T-helper 2 cell treated with Interferon-gamma antibody and Interleukin-4, amounts not matched to agents 100 ng/mL and 5 ng/mL, for 36 hours (primary cell): ENCODE results near the gene TANC1. TPM values are rescaled to one million over a fixed set of nuclear protein-coding genes. Genes with fewer than 3 reads are reported as not detected.
"Not testable (repeated sequence)": the region's sequence is repeated elsewhere in the genome, so short reads cannot be mapped to it uniquely, and the experiment has no call there.

Experiments
- intact Hi-C: fragments of 100-400 bp; cut with micrococcal nuclease; formaldehyde crosslinking; loops from one replicate; pipeline ENCODE4 v1.15.1; 2023
- total RNA-seq: library from RNA; stranded (reverse); gene quantifications from 2 replicates; pipeline ENCODE4 v1.2.3, GENCODE V29; 2022

Gene TANC1
- total RNA-seq, 1 donor from 2014 or later, result 0.20 TPM

- intact Hi-C loops, result no loop called here
Measured at GRCh38 chr2:159137511-159138241, 169.2 kb downstream of the TANC1 start.

GRCh38 chr2:159138642-159139182 is 170.3 kb downstream of the TANC1 start:
- intact Hi-C loops, result no loop called here

DNA sequence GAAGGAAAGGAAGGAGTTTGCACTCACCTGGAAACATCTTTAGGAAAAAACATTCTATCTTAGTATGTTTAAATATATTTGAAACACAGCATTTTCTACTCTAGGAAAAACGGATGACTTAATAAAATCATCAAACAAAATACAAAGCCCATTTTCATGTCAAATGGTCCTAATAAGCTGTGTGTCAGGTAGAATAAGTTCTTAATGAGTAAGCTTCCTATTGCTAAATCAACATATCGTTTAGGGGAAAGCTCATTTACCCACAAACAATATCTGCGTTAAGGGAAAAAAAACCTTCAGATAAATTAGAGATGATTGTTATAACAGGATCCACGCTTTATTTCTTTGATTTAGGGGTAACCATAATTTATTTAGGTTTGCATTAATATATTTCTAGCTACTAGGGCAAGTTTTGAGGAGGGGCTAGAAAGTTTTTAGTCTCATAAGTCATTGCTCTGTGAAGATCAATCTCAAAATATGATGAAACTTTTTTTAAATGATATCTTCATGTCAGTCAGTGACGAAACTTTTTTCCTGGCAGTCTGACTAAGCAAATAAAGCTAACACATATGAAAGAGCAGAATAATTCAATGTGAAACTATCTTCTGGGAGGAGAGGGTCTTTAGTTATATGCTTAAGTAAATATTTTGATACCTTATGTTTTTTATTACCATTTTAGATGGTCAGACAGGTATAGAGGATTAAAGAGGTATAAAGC is 170.9 kb downstream of the TANC1 start:
- intact Hi-C loops, result no loop called here

GRCh38 chr2:159140070-159140769 is 171.8 kb downstream of the TANC1 start:
- intact Hi-C loops, result no loop called here

GRCh38 chr2:159140821-159141220 is 172.4 kb downstream of the TANC1 start:
- intact Hi-C loops, result not testable (repeated sequence)

DNA sequence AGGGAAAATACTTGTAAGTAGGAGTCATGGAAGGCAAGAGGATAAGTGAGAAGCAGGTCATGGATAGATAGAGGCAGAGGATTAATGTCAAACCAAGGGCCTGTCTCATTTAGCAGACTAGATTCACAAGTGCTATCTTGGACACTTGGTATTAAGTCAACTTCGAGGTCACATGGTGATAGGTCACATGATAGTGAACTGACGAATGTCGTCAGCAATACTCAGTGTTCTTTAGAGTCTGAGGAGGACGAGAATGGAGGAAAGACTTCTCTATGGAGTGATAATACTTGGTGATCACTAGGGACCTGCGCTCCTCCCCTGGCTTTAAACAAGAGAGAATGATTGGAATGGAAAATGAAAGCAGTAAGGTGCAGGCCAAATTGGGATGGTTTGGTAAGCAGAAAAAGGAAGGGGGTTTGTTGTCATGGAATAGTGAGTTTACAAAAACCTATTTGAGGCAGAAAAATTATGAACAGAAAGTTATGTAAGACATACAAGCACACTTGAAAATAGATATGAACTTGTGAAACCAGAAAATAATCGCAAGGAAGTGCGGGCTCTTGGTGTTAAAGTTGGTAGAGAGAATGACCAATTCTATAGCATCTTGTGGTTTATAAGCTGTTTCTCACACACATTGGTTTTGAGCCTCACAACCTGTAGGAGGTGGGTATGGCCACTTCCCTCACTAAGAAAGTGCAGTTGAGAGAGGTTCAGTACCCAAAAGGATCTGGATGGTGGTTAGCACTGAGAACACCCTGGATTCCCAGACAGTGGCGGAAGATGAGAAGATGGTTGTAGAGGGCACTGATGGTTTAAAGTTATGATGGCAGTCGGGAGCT is 176.6 kb downstream of the TANC1 start:
- intact Hi-C loops, result no loop called here

- intact Hi-C loops, result no loop called here
Measured at GRCh38 chr2:159145745-159146354, 177.4 kb downstream of the TANC1 start.

DNA sequence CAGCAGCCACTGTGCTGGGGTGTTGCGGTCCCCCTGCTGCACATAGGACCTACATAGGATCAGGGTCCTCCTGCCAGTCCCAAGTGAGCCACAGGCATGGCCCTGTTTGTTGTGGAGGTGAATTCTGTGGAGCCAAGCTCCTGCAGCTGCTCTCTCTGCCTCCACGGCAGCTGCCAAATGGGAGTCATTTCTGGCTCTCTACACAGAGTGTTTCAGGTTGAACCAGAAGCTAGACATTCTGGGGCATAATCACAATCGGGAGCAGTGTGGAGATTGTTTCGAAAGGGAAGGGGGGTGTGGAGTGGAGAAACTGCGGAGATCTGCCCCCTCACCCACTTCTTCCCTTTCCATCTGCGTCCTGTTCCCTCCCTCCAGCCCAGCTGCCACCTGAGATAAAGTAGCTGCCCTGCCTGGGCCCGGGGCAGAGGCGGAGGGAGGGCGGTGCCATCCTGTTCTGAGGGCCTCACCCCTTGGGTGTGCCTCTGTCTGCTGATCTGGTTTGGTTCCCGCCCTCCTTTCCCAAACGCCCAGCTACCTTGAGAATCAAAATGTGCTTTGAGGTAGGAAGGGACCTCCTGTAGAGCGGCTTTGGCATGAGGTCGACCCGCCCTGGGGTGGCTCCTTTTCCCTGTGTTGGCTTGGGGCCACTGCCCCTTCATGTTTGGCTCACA is 178.7 kb downstream of the TANC1 start:
- intact Hi-C loops, result no loop called here

GRCh38 chr2:159147690-159148089 is 179.2 kb downstream of the TANC1 start:
- intact Hi-C loops, result no loop called here

DNA sequence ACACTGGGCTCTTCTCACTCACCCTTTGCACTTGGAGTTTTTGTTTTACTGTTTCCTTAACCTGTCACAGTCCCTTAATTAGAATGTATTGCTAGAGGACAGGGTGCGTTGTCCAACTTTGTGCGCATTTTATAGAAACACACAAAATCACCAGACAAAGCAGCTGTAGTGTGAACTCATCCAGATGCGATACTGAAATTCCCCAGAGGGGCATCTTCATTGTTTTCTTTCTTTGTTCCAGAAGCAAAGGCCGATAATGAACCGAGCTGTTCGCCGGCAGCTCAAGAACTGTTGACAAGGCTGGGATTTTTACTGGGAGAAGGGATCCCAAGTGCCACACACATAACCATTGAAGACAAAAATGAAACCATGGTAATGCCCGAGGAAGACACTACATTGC is 180.5 kb downstream of the TANC1 start:
- intact Hi-C loops, result no loop called here

DNA sequence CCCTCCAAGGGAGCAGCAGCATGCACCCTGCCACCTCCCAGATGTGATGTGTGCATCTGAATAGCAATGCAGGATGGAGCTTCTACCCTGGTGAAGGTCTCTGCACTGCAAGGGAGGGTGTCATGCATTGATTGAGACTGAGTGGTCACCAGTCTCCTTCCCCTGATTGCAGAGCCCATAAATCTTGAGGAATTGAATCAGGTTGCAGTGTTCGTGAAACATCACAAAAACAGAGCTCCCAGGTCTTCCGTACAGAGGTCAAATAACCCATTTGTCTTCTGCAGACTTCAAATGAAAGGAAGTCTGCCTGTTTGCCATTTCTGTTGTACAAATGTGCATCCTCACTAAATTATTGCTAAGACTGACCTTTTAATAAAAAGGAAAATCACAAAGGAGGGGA is 181.3 kb downstream of the TANC1 start:
- intact Hi-C loops, result no loop called here

DNA sequence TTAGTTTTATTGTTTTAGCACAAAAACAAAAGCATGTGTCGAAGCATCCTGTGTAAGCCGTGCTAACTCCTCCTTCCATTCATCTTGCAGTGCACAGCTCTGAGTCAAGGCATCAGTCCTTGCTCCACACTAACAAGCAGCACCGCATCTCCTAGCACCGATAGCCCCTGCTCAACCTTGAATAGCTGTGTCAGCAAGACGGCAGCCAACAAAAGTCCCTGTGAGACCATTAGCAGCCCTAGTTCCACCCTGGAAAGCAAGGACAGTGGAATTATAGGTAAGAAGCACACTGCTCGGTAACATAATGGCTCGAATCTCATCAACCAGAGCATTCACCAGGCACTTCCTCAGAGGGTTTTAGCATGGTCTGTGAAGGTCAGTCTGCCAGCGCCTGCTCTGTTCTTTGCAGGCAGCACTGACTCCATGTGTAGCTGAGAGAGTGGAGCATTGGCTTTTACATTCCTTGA is 181.9 kb downstream of the TANC1 start:
- intact Hi-C loops, result no loop called here

DNA sequence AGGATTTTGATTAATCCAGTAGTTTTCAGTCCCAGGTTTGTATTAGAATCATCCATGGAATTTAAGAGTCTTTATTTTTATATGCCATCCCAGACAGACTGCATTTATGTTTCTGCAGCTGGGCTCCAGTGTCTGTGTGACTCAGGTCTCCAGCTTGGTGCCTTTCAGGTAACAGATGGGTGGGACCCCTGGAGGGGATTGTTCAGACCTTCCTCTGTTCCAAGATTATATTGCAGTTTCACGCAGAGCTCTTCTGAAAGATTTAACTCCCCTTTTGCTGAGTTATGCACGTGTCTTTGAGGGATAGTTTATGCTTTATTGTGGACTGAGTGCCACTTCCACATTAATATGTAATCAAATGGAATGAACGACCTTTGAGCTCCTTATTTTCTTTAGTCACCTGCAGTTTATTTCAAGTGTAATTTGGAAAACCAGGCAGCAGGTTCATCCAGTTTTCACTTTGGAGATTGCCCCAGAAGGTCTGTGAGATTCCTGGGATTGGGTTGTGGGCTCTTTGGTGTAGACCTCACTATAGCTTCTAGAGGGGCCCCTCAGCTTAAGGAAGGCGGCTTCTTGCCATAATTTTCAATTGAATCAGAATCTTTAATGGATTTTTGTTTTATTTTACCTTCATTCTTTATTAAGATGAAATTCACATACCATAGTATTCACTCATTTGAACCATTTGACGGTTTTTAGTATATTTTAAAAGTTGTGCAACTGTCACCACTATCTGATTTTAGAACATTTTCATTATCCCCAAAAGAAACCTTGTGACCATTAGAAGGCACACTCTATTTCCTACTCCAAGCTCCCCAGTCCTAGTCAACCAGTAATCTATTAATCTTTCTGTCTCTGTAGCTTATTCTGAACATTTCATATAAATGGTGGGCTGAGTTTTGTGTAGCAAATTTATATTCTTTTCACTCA is 183.0 kb downstream of the TANC1 start:
- intact Hi-C loops, result no loop called here

GRCh38 chr2:159152128-159152778 is 183.8 kb downstream of the TANC1 start:
- intact Hi-C loops, result no loop called here

DNA sequence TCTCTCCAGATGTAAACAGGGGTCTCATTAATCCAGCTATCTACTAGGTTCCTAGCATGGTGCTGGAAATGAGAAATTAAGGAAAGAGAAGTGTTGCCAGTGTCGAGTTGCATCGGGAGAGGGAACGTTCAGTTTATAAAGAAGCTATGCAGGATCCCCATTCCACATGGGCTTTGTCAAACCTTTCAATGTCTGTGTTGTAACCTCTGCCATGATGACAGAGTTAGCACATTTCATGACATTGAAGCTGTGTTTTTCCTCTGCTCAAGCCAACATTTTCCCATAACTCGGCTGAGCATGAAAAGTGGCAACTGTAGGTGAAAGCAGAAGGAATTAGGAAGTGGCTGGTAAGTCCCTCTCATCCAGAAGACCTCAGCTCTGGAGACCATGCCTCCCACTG is 184.6 kb downstream of the TANC1 start:
- intact Hi-C loops, result no loop called here

DNA sequence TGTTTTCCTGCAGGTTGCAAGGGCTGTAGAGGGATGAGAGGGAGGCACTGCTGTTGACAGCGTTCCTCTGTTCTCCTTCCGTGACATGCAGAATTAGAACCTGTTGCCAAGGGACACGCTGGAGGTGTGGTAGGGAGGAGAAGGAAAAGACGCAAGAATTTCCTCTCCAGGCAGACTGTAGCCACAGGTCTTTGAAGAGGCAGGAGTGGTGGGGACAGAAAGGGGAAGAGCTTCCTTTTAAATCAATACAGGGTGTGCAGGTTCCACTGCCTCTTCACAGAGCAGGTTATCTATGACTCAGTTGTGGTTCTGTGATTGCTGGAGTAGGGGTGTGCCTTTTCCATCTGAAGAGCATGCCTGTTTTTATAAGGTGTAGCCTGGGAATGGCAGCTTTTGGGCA is 185.0 kb downstream of the TANC1 start:
- intact Hi-C loops, result no loop called here

- intact Hi-C loops, result no loop called here
Measured at GRCh38 chr2:159153951-159154350, 185.5 kb downstream of the TANC1 start.

DNA sequence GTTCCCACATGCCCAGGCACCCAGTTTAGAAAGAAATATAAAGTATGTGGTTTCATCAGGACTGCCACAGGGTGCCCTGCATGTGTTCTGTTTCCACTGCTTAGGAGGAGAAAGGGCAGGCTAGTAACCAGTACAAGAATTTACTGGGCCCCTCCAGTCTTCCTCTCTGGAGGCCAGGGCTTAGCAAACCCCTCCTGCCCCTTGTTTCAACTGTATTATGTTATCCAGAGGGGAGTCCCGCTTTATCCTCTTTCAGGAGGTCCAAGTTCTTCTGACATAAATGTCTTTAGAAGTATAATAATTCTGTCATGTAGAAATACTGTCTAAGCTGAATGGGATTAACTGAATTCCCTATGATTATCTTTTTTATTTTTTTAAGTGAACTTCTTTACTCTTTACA is 185.9 kb downstream of the TANC1 start:
- intact Hi-C loops, result no loop called here
